Activated CD4-positive, CD25-positive, alpha-beta regulatory T cell treated with anti-CD3 and anti-CD28 coated beads, Interleukin-2, amount 50 U/mL, for 24 hours (primary cell): ENCODE data around the gene SWI5.

Experiments
- ATAC-seq, 2 donors: fragments of 150-1000 bp; cut with Tn5 transposase; one replicate each; pipeline ENCODE4 v1.10.0; 2021; ENCODE audit warnings: mild to moderate bottlenecking in 1 of 2, moderate library complexity in 1 of 2

The SWI5 gene

GRCh38 chr9:128321879-128322403, 45.9 kb downstream of the SWI5 start:
- peak in 1 of 2 donors; percentile 1 for ATAC-seq

GRCh38 chr9:128322404-128323211, 46.5 kb downstream of the SWI5 start, which contains the start of the genes COQ4 and TRUB2:
COQ4 (plus strand) TSS chr9:128322839; CDS start chr9:128322859, 20 bp downstream.
TRUB2 (minus strand) TSS chr9:128322447; CDS start chr9:128322408, 39 bp downstream.
- ATAC-seq: peak; percentile 85 to 88

DNA sequence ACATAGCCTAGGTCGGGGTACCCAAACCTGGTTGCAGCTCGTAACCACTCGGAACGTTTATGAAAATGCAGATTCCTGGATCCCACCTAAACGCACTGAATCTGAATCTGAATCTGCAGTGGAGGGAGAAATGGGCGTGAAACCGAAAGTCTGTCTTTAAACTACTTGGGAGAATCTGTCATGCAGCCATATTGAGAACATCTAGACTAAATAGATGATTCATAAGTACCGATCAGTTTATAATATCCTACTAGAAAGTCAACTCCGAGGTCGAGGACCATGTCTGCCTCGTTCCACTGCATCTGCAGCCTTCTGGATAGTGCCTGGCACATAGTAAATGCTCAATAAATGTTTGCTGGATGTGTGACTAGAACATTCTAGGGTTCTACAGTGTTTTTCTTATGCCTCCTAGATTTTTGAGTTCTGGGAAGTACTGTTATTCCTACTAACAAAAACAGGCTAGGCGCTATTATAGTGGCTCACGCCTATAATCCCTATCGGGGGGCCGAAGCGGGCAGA, 47.2 kb downstream of the SWI5 start:
- peak; percentile 45 to 48 for ATAC-seq

DNA sequence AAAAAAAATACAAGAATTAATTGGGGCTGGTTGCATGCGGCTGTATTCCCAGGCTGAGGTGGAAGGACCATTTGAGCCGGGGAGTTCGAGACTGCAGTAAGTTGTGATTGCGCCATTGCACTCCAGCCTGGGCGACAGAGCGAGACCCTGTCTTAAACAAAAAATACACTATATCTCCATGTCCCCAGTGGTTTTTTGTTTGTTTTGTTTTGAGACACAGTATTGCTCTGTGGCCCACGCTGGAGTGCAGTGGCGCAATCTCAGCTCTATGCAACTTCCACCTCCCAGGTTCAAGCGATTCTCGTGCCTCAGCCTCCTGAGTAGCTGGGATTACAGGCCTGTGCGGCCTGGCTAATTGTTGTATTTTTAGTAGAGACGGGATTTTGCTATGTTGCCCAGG, 47.7 kb downstream of the SWI5 start:
- no peak for ATAC-seq

GRCh38 chr9:128324401-128324800, 48.3 kb downstream of the SWI5 start:
- ATAC-seq: no peak

DNA sequence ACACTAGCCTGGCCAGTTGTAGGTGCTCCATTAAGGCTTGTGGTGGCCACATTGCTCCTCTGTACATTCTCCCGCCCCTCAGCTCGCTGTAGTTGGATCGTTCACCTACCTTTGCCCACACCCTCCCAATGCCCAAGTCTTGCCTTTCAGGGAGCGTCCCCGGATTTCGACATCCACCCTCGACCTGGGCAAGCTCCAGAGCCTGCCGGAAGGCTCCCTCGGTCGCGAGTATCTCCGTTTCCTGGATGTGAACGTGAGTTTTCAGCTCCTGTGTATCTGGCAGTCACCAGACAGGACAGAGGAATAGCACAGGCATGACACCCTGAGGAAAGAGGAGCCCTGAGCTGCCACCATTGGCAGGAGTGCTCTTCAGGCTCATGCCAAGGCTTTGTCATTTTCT, 49.6 kb downstream of the SWI5 start:
- ATAC-seq: no peak

DNA sequence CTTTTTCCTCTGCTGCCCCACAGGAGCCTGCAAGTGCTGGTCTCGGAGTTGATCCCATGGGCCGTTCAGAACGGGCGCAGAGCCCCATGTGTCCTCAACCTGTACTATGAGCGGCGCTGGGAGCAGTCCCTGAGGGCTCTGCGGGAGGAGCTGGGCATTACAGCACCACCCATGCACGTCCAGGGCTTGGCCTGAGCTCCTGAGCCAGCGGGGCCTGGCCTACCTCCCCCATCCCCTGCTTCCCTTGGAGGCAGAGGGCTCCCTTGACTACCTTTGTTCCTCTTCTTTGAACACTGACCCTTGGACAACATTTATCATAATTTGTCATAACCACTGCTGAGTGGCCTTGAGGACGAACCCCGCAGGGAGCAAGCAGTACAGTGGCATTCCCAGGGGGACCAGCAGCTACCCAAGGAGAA, 57.4 kb downstream of the SWI5 start:
- ATAC-seq: no peak

DNA sequence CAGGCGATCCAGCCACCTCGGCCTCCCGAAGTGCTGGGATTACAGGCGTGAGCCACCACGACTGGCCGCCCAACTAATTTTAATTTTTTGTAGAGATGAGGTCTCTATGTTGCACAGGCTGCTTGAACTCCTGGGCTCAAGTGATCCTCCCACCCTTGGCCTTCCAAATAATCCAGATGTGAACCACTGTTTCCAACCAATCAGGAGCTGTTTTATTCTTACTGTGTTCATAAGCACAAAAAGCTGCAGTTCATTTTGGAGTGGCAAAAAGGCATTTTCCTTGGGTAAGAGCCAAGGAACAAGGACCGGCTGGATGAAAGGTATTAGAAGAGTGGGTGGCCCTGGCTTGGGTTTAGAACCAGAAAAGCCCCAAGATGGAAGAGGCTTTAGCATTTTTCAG, 59.1 kb downstream of the SWI5 start:
- no peak for ATAC-seq

DNA sequence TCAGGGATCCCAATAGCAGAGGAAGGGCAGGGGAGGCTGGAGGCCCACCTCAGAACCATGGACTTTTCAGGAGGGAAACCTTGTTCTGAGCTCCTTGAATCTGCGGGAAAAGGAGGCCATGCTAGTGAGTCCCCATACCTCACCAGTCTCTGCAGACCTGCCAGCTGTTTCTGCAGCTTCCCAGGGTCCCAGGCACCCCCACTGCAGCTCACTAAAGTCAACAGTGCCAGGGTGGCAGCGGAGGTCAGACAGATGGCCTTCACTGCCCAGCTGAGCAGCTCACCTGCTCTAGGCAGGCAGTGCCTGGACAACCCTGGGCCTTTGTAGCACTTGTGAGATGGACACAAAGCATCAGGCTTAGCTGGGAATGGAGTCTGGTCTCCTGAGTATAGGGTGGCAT, 59.8 kb downstream of the SWI5 start:
- ATAC-seq: no peak

DNA sequence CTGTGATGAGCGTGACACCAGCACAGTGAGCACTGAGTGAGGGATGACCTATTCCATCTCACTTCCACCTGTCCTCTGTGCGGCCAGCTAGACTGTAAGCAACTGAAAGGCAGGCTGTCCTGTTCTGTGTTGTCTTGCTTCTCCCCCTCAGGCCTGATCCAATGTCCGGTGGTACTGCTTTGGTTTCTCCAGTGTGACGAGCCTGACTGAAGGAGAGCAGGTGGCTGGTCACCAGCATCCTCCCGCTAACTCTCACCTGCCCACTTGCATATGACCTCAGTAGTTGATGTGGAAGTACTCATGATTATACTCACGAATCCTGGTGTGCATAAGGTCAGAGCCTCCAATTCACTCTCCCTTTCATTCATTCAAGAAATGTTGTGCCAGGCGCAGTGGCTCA, 61.9 kb downstream of the SWI5 start:
- ATAC-seq: no peak
